Measurements from ENCODE around the gene RCAN2.

Gene RCAN2

GRCh38 chr6:46331461-46331860 is 159.8 kb downstream of the RCAN2 start:
- no peak for DNase-seq (ENCODE audit: low read depth)

DNA sequence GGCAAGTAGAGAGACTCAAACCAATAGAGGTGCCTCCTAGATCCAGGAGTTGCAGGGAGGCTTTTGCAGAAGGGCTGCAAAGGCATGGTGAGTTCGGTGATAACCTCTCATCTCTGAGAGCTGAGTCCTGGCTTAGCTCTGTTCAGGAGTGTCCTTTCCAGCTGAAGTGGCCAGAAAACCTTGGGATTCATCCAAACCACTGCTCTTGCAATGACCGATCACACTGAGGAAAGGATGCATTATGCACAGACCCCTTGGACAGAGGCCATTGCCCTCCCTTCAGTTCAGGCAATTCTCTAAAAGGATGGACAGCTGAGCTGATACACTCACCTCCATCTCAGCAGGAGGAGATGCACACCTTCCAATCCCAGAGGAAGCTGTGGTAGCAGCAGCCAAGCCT is 161.7 kb downstream of the RCAN2 start:
- DNase-seq (ENCODE audit: low read depth), result no peak

- DNase-seq (ENCODE audit: low read depth), result no peak
Measured at GRCh38 chr6:46327779-46328178, 163.5 kb downstream of the RCAN2 start.

DNA sequence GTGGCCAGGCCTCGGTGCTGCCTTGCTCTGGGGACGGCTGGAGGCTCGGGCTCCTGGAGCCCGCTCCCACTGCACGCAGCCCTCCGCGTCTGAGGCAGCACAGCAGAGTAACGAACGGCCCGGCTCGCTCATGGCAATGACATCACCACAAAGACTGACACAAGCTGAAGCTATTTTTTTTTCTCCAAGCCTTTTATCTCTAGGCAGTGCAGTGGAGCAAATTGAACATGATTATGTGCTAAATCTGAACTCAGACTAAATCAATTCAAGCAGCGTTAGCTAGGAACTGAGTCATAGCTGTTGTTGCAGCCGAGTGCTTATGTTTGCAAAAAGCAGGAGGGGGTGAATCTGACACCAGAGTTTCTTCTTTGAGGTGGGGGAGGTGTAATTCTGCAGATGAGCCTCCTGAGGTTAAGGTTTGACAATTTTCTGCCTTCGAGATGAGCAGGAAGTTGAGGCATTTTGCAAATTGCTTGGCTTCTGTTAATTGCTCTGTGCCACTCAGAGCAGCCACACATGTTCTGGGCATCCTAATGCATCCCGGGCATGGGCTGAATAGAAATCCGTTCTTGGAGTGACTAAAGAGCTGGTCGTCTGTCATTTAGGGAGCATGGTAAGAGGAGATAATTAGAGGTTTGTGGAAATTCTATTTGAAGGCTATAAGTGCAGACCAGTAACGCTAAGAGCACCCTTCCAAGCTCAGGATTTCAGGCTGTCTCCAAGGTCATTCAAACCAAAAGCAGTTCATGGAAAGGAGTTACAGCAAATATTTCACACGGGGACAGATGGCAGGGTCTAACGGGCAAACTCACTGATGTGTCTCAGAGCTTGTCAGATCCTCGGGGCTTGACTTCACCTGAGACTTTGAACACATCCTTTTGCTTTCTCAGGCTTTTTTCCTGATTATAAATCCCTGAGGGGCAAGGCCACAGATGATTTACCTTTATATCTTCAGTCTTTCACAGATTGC is 165.4 kb downstream of the RCAN2 start:
- DNase-seq (ENCODE audit: low read depth), result no peak

GRCh38 chr6:46324706-46325105 is 166.5 kb downstream of the RCAN2 start:
- DNase-seq (ENCODE audit: low read depth), result no peak

GRCh38 chr6:46323966-46324622 is 167.2 kb downstream of the RCAN2 start:
- DNase-seq (ENCODE audit: low read depth), result no peak

DNA sequence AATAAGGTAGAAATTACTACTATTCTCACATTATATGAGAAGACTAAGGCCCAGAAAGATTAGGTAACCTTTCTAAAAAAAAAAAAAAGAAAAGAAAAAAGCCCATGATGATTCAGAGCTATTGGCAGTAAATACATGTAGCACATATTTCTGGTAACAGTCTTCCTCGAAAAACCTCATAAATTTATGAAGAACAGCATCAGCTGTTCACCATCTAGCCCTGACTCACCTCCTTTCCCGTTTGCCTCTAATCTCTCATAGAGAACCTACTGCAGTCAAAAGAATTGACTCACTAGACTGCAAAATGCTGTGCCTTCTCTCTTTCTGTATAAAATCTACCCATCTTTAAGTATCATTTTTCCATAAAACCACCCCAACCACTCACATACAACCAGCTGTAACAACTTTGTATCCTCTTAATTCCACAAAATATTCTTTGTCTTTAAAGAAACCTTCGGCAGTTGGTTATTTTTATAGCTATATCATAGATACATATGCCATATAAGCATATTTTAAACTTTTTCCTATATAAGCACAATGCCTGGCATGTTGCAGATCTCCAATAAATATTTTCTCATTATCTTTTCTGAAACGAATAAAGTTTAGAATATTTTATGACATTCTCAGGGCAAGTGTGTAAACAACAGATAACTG is 167.8 kb downstream of the RCAN2 start:
- no peak for DNase-seq (ENCODE audit: low read depth)

DNA sequence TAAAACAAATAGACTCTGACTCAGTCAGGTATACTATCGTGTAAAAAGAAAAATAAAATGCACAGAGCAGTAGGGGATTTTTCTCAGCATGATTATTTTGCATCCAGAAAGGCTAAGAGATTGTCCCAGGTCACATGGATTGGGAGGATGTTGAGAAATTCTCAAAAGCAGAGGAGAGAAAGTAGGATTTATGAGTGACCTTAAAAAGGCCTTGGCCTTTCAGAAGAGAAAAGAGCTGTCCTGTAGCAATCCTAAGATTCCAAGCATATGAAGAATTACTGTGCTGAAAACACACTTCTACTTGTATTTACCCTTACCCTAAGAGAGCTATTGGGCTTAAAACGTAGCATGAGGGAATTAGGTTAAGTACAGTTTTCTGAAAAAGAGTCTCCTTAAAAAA is 170.7 kb downstream of the RCAN2 start:
- DNase-seq (ENCODE audit: low read depth), result no peak

DNA sequence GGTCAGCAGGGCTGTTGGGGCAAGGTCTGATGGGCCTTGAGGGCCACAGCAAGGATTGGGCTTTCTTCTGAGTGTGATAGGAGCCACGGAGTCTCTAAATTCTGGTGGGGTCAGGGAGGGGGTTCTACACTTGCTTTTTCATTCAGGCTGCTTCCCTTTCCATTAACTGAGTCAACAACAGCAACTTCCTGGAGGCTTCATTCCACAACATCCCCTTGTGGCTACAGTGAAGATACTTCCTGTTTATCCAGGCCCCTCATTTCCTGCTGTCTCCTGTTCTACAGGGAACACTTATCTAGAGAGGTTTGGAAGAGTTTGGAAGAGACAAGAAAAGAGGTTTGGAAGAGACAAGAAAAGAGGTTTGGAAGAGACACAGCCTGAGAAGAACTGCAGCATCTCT is 175.7 kb downstream of the RCAN2 start:
- no peak for DNase-seq (ENCODE audit: low read depth)

DNA sequence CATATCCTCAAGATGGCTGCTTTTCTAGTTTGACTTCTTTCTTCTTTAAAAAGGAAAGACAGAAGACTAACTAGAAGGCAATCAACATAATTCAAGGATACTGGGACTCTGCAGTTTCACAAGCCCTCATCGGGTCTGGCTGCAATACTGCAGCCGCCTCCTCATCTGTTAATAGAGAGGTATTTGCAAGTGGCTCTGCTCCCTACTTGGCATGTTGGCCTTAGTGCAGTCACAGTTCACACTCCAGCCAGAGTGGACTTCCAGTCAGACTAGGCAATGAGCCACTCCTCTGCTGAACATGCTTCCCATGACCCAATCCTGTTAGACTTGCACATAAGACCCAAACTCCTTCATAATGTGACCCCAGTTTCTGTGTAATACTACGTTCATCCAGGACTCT is 178.6 kb downstream of the RCAN2 start:
- DNase-seq (ENCODE audit: low read depth), result no peak

- no peak for DNase-seq (ENCODE audit: low read depth)
Measured at GRCh38 chr6:46310196-46310595, 181.1 kb downstream of the RCAN2 start.

GRCh38 chr6:46306431-46306830 is 184.8 kb downstream of the RCAN2 start:
- DNase-seq (ENCODE audit: low read depth), result no peak

- no peak for DNase-seq (ENCODE audit: low read depth)
Measured at GRCh38 chr6:46305833-46306232, 185.4 kb downstream of the RCAN2 start.

GRCh38 chr6:46305236-46305635 is 186.0 kb downstream of the RCAN2 start:
- DNase-seq (ENCODE audit: low read depth), result no peak

DNA sequence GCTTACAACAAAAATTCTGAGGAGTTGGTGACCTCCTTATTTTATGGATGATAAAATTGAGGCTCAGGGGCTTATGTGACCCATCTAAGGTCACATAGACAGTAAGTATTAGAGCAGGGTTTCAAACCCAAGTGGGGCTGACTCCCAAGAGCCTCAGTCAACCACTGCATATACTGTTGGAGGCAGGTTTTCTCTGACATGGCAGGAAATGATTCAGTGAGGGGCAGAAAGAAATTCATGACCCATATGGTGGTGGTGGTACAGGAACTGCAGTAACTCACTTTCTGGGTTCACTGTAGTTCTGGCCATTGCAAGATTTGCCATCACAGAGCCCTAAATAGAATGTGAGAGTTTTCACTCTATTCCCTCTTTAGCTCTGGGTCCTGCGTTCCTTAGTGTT is 188.4 kb downstream of the RCAN2 start:
- no peak for DNase-seq (ENCODE audit: low read depth)

- no peak for DNase-seq (ENCODE audit: low read depth)
Measured at GRCh38 chr6:46302176-46302575, 189.1 kb downstream of the RCAN2 start.

DNA sequence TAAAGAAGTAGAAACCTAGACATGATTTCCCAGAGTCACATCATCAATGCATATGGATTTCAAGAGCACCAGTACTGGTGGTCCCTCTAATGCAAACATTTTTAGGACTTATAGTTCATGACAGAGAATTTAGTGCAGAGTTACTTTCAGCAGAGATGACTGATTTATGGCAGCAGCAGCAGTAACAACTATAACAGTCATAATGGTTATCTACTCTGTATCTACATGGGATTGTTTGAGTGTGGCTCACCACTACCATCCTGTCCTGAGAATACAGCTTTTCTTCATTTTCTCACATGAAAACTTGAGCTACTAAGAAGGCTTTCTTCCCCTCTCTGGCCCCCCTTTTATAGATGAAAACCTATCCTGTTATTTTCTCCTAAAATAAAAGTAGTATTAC is 192.0 kb downstream of the RCAN2 start:
- DNase-seq (ENCODE audit: low read depth), result no peak

GRCh38 chr6:46296586-46296985 is 194.7 kb downstream of the RCAN2 start:
- no peak for DNase-seq (ENCODE audit: low read depth)

- DNase-seq (ENCODE audit: low read depth), result no peak
Measured at GRCh38 chr6:46293641-46294316, 197.5 kb downstream of the RCAN2 start.

DNA sequence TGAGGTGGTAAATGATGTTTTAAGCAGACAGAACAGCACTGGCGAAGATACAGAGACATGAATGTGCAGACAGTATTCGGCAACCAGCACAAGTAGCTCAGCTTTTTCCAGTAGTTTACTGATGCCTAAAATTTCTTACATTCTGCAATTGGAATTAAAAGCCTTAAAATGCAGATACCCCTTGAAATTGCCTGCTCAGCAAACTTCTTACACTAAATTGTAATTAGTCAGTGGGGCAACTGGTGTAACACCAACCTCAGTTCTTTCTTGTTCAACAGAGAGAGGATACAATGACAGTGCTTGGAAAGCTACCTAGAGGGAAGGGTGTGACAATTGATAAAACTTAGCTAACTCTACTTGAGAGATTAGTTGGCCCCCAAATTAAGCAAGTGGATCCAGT is 199.4 kb downstream of the RCAN2 start:
- DNase-seq (ENCODE audit: low read depth), result no peak

DNA sequence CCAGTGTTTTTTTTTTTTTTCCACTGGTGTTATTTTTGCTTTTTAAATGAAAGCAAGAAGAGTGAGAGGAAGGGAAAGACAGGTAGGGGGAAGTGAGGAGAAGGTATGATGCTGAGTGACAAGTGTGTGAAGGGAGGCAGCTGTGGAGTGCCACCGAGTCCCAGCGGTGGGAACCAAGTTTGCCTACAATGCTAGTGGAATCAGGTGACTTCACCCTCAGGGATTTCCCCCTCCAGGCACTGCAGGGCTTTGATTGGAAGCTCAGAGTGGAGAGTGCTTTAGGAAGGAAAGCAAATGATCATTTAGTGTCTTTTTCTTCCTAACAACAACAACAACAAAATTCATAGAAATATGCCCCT is 200.0 kb downstream of the RCAN2 start:
- no peak for DNase-seq (ENCODE audit: low read depth)

All from CMK (cell line).